ENCODE measurements around the gene ASB3. TPM values are rescaled to one million over a fixed set of nuclear protein-coding genes. Genes with fewer than 3 reads are reported as not detected.
"Not testable (repeated sequence)": the region's sequence is repeated elsewhere in the genome, so short reads cannot be mapped to it uniquely, and the experiment has no call there.

ASB3 gene
- polyA plus RNA-seq, 4 donors: 26.9 to 32.9 (median 31.9) TPM

GRCh38 chr2:53667130-53667529, 119.6 kb downstream of the ASB3 start:
- DNase-seq (ENCODE audit: low read depth in 4 of 4, low spot score in 3 of 4): not testable (repeated sequence)

GRCh38 chr2:53660886-53661285, 125.9 kb downstream of the ASB3 start:
- DNase-seq (ENCODE audit: low read depth in 4 of 4, low spot score in 3 of 4): no peak

- DNase-seq (ENCODE audit: low read depth in 4 of 4, low spot score in 3 of 4): not testable (repeated sequence)
Observed at GRCh38 chr2:53658474-53658873, 128.3 kb downstream of the ASB3 start.

GRCh38 chr2:53655256-53655655, 131.5 kb downstream of the ASB3 start:
- DNase-seq (ENCODE audit: low read depth in 4 of 4, low spot score in 3 of 4): no peak

GRCh38 chr2:53654396-53654795, 132.4 kb downstream of the ASB3 start:
- DNase-seq (ENCODE audit: low read depth in 4 of 4, low spot score in 3 of 4): no peak

- no peak for DNase-seq (ENCODE audit: low read depth in 4 of 4, low spot score in 3 of 4)
Observed at GRCh38 chr2:53652131-53652530, 134.6 kb downstream of the ASB3 start.

GRCh38 chr2:53646788-53647187, 140.0 kb downstream of the ASB3 start:
- no peak for DNase-seq (ENCODE audit: low read depth in 4 of 4, low spot score in 3 of 4)

- no peak for DNase-seq (ENCODE audit: low read depth in 4 of 4, low spot score in 3 of 4)
Observed at GRCh38 chr2:53641290-53641689, 145.5 kb downstream of the ASB3 start.

GRCh38 chr2:53640466-53640865, 146.3 kb downstream of the ASB3 start:
- DNase-seq (ENCODE audit: low read depth in 4 of 4, low spot score in 3 of 4): no peak

- DNase-seq (ENCODE audit: low read depth in 4 of 4, low spot score in 3 of 4): no peak
Observed at GRCh38 chr2:53636596-53636995, 150.2 kb downstream of the ASB3 start.

- no peak for DNase-seq (ENCODE audit: low read depth in 4 of 4, low spot score in 3 of 4)
Observed at GRCh38 chr2:53636109-53636508, 150.6 kb downstream of the ASB3 start.

GRCh38 chr2:53635694-53636093, 151.1 kb downstream of the ASB3 start:
- no peak for DNase-seq (ENCODE audit: low read depth in 4 of 4, low spot score in 3 of 4)

- no peak for DNase-seq (ENCODE audit: low read depth in 4 of 4, low spot score in 3 of 4)
Observed at GRCh38 chr2:53633441-53633840, 153.3 kb downstream of the ASB3 start.

GRCh38 chr2:53632714-53633113, 154.0 kb downstream of the ASB3 start:
- DNase-seq (ENCODE audit: low read depth in 4 of 4, low spot score in 3 of 4): no peak

- DNase-seq (ENCODE audit: low read depth in 4 of 4, low spot score in 3 of 4): no peak
Observed at GRCh38 chr2:53632126-53632460, 154.7 kb downstream of the ASB3 start.

- no peak for DNase-seq (ENCODE audit: low read depth in 4 of 4, low spot score in 3 of 4)
Observed at GRCh38 chr2:53631313-53632125, 155.2 kb downstream of the ASB3 start.

- DNase-seq (ENCODE audit: low read depth in 4 of 4, low spot score in 3 of 4): no peak
Observed at GRCh38 chr2:53630026-53630606, 156.6 kb downstream of the ASB3 start.

- DNase-seq (ENCODE audit: low read depth in 4 of 4, low spot score in 3 of 4): no peak
Observed at GRCh38 chr2:53629501-53629900, 157.3 kb downstream of the ASB3 start.

GRCh38 chr2:53629001-53629400, 157.8 kb downstream of the ASB3 start:
- no peak for DNase-seq (ENCODE audit: low read depth in 4 of 4, low spot score in 3 of 4)

GRCh38 chr2:53622141-53622540, 164.6 kb downstream of the ASB3 start:
- no peak for DNase-seq (ENCODE audit: low read depth in 4 of 4, low spot score in 3 of 4)

GRCh38 chr2:53620981-53621380, 165.8 kb downstream of the ASB3 start:
- no peak for DNase-seq (ENCODE audit: low read depth in 4 of 4, low spot score in 3 of 4)
